Psoas muscle (tissue), 8 donors: ENCODE results near the gene LYL1. TPM values are rescaled to one million over a fixed set of nuclear protein-coding genes. Genes with fewer than 3 reads are reported as not detected.

ENCODE experiments used
- ATAC-seq, 4 donors: fragments of 200-7000 bp; cut with Tn5 transposase; one replicate each; pipeline ENCODE4 v1.9.1; 2020; ENCODE audit warnings: moderate library complexity in 3 of 4, mild to moderate bottlenecking in 2 of 4
- DNase-seq, 2 donors: peaks; one replicate each; pipeline ENCODE4 v3.0.0-alpha.2; 2020
- H3K27ac ChIP-seq: fragments of 200-600 bp; one replicate; pipeline ENCODE4 v1.8.0; 2022
- H3K27me3 ChIP-seq, 3 donors: fragments of 200-600 bp in 1 of 3; one replicate each; pipeline versions ENCODE4 v1.6.1 to v1.8.0; 2013 to 2022; ENCODE audit warnings: low read length in 2 of 3, mild to moderate bottlenecking in 2 of 3, moderate library complexity in 1 of 3; ENCODE audit not compliant: insufficient read depth in 3 of 3
- H3K36me3 ChIP-seq, 2 donors: fragments of 200-600 bp in 1 of 2; one replicate each; pipeline versions ENCODE4 v1.6.1 to v1.8.0; 2013 to 2022; ENCODE audit warnings: low read depth in 1 of 2, mild to moderate bottlenecking in 1 of 2, moderate library complexity in 1 of 2; ENCODE audit not compliant: insufficient read depth in 1 of 2
- H3K4me1 ChIP-seq: fragments of 200-600 bp; one replicate; pipeline ENCODE4 v1.8.0; 2022
- H3K4me3 ChIP-seq: fragments of 200-600 bp; one replicate; pipeline ENCODE4 v1.8.0; 2022; ENCODE audit warnings: mild to moderate bottlenecking
- H3K9me3 ChIP-seq: fragments of 200-600 bp; one replicate; pipeline ENCODE4 v1.8.0; 2022
- CTCF ChIP-seq: fragments of 200-600 bp; IDR thresholded peaks from one replicate; pipeline ENCODE4 v1.8.0; 2022; ENCODE audit warnings: antibody characterized with exemption
- whole genome bisulfite sequencing, 3 donors: extraction: QIAGEN DNeasy Blood & Tissue Kit; methylation state at CpG; one replicate each; pipeline versions ENCODE4 v1.1.6 to v1.1.7; 2013; 5-methylcytosine and 5-hydroxymethylcytosine counted together
- intact Hi-C, 2 donors: fragments of 100-400 bp; cut with DNase I; formaldehyde crosslinking; loops; one replicate each; pipeline versions ENCODE4 v1.11.0 to v1.14.2; 2022
- polyA plus RNA-seq, 3 donors: library from polyadenylated mRNA; stranded (reverse); fragments of 200-250 nt; gene quantifications; one replicate each; pipeline ENCODE4 v1.2.3, GENCODE V29; 2013
- total RNA-seq, 4 donors: library from RNA; stranded (reverse); fragmentation: NEBNext Ultra II Directional in 2 of 4; extraction: Animal tissue kit (Norgen Biotek cat#: 25700) in 2 of 4; gene quantifications; one replicate each; pipeline versions ENCODE4 v1.2.1 to v1.2.4, GENCODE V29; 2021 to 2023
- donor health status: healthy with polysubstance abuse.
- donor health status: DM: no; HTN: no; CAD: no; lungs with moderate emphysema.
- donor health status: Bipolar disorder and iron deficiency.
- donor health status: healthy.
- donor health status: DM: yes; HTN: yes; CAD: no.
- donor health status: DM: no; HTN: no; CAD: no.
- donor health status: DM: no; HTN: no; CAD: no.
- donor health status: DM: yes; HTN: yes; CAD: no.

The LYL1 gene
- total and polyA plus RNA-seq, 7 donors, result 1.1 to 4.6 (median 2.7) TPM

GRCh38 chr19:13100841-13101589 is 1.6 kb downstream of the LYL1 start:
- peak overlapping the region; percentile 74 for H3K27ac ChIP-seq

GRCh38 chr19:13100031-13100588 is 2.5 kb downstream of the LYL1 start:
- Histone ChIP-seq H3K27ac (peak overlapping the region; percentile 74), H3K4me3 (peak overlapping the region; percentile 51), H3K36me3 (peaks cover 0 to 15% of the 10 kb centered on the region in 2 donors), H3K9me3 (no peaks in the 10 kb centered on the region), H3K4me1 (peaks cover 4% of the 10 kb centered on the region), H3K27me3 (no peaks in the 10 kb centered on the region)
- TF ChIP-seq CTCF, result no peak
- no peak for ATAC-seq
- no peak for DNase-seq
- 69 to 75% (median 75%) methylated on average over 12 of the region's 12 CpGs for whole genome bisulfite sequencing, 3 donors
- intact Hi-C loops, result no loop called here

More at GRCh38 chr19:13100841-13101589, 1.6 kb downstream of the LYL1 start:
- intact Hi-C loops, result no loop called here
- 66 to 73% (median 70%) methylated on average over 12 to 18 of the region's 18 CpGs for WGBS, 3 donors
- Histone ChIP-seq H3K36me3 (peaks cover 0 to 11% of the 10 kb centered on the region in 2 donors), H3K4me1 (peaks cover 4% of the 10 kb centered on the region), H3K9me3 (no peaks in the 10 kb centered on the region), H3K27me3 (no peaks in the 10 kb centered on the region), H3K4me3 (peak overlapping the region; percentile 64)
- peak; percentile 19 for TF ChIP-seq CTCF
- DNase-seq, result no peak
- ATAC-seq, result no peak

DNA sequence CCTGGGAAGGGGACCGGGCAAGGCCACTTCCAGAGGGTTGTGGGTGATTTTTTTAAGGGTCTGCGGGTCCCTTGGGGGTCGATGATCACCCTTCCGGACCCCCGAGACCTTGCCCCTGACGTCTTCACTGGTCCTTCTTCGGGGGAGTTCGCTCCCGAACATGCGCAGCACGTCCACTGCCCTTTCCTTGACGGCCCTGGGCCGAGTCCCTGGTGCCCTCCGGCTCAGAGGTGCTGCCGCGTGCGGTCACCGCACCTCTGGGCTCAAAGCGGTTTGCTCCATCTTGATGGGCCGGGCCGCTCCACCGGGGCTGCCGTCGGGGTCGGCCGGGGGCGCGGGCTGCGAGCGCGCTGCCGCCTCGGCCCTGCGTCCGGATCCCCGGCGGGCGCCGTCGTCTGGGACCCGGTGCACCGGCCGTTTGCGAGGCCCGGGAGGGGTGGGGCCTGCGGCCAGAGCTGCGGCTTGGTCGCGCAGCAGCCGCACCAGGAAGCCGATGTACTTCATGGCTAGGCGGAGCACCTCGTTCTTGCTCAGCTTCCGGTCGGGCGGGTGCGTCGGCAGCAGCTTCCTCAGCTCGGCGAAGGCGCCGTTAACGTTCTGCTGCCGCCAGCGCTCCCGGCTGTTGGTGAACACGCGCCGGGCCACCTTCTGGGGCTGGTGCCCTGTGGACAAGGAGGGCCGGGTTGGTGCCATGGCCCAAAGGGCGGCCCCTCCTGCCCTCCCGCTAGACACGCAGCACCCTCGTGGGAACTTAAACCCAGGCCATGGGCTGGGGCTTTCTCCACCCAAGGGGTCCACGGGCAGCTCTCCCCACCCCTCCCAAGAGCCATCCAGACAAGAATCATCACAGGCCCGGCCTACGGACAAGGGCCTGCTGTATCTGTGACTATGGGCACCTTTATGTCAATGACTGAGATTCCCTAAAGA is 3.3 kb downstream of the LYL1 start:
- TF ChIP-seq CTCF, result no peak
- Histone ChIP-seq H3K4me1 (peaks cover 4% of the 10 kb centered on the region), H3K27ac (peak overlapping the region; percentile 74), H3K36me3 (peaks cover 0 to 19% of the 10 kb centered on the region in 2 donors), H3K27me3 (no peaks in the 10 kb centered on the region), H3K4me3 (peak overlapping the region; percentile 51), H3K9me3 (no peaks in the 10 kb centered on the region)
- peak; percentile 76 to 87 for DNase-seq
- ATAC-seq, result no peak
- intact Hi-C loops, result no loop called here
- 37 to 53% (median 44%) methylated on average over 75 to 77 of the region's 77 CpGs for WGBS, 3 donors

DNA sequence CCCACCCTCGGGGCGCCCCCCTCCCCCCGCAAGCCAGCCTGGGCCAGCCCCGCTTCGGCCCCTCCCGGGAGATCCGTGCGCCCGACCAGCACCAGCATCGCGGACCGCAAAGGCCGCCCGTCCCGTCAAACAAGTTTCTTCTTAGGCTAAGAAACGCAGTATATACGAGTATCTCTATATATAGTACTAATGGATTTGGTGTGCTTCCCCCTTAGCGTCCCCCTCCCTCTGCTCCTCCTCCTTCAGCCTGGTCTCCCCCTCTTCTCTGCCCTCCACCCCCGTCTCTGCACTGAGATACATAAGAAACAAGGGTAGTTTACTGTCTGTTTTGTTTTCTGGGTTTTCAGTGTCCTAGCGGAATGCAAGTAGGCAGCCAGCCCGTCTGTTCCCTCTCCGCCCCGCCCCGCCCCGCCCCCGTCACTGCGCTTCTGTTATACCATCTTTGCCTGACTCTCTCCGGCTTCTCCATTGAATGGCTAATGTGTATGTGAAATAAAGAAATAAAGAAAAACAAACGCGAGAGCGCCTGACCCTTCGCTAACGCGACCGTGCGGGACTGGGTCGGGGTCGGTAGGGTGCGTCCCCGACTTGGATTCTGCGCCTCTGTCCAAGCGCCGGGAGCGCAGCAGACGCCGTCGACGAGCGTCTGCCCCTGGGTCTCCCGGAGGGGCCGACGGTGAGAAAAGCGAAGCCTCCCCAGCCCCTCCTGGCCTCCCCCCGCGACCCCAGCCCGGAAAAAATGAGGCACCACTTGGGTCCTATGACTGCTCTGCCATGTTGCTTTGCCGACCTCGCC is 4.2 kb downstream of the LYL1 start:
- Histone ChIP-seq H3K27ac (peak overlapping the region; percentile 74), H3K4me3 (peak overlapping the region; percentile 51)

More for the DNA sequence above, 4.2 kb downstream of the LYL1 start:
- Histone ChIP-seq H3K4me1 (peaks cover 11% of the 10 kb centered on the region), H3K9me3 (no peaks in the 10 kb centered on the region), H3K36me3 (peaks cover 0 to 23% of the 10 kb centered on the region in 2 donors), H3K27me3 (no peaks in the 10 kb centered on the region)
- ATAC-seq (peak in 2 of 4 donors; percentile 5 to 29), DNase-seq (no peak)
- intact Hi-C loops, result no loop called here
- WGBS, 3 donors, result 30 to 41% (median 31%) methylated on average over 48 to 58 of the region's 58 CpGs
- no peak for TF ChIP-seq CTCF
